ENCODE measurements around the gene CMPK2.
"Not testable (repeated sequence)": the region's sequence is repeated elsewhere in the genome, so short reads cannot be mapped to it uniquely, and the experiment has no call there.

The CMPK2 gene, protein sequence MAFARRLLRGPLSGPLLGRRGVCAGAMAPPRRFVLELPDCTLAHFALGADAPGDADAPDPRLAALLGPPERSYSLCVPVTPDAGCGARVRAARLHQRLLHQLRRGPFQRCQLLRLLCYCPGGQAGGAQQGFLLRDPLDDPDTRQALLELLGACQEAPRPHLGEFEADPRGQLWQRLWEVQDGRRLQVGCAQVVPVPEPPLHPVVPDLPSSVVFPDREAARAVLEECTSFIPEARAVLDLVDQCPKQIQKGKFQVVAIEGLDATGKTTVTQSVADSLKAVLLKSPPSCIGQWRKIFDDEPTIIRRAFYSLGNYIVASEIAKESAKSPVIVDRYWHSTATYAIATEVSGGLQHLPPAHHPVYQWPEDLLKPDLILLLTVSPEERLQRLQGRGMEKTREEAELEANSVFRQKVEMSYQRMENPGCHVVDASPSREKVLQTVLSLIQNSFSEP

DNA sequence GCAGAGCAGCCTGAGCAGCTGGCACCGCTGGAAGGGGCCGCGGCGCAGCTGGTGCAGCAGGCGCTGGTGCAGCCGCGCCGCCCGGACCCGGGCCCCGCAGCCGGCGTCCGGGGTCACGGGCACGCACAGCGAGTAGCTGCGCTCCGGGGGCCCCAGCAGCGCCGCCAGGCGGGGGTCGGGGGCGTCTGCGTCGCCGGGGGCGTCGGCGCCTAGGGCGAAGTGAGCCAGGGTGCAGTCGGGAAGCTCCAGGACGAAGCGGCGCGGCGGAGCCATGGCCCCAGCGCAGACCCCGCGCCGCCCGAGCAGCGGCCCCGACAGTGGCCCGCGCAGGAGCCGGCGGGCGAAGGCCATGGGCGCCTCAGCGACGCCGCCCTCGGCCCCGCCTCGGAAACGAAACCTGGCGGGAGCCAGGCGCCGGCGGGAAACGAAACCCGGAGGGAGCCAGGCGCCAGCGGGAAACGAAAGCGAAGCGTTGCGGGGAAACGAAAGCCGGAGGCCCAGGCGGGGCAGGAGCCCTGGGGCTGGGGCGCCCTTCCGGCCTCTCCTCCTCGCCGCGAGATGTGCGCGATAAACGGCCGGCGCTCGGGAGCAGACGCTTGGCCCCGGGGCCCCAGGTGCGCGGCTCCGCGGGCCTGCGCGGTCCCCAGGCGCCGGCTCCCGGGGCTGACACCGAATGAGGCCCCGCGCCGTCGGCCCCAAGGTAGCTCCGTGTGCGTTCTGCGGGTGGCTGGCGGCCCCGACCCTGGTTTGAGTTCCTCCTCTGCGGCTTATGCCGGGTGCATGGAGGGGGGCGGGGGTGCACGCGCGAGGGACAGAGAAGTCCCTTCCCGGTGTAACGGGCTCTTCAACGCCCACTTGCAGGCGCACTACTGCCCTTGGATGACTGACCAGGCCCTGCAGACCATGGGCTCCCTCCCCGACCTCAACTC is at the start of gene CMPK2:
Gene CMPK2 (minus strand): TSS at position 562 of the 929 bp plus-strand sequence. CDS start 211 bp downstream, at position 351.
- peak; percentile 69 for DNase-seq

GRCh38 chr2:6915399-6915798 is 49.7 kb upstream of the CMPK2 start:
- DNase-seq = no peak

DNA sequence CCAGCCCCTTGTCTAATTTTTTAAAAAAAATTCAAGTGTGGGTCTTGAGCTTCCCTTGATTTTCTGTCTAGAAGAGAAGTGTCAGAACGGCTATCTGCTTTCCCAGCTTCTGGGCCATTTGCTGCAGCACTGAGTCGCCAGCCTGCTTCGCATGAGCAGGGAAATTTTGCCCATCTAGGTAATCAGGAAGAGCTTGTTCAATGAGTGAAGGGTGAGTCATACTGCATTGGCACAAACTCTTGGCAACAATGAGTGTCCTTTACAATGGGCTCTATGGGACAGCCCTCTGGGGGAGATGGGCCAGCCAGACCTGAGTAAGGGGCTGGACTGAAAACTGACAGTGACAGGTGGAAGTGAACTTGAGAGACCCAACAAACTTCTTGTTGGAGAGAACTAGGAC is 49.1 kb upstream of the CMPK2 start:
- DNase-seq = no peak

DNA sequence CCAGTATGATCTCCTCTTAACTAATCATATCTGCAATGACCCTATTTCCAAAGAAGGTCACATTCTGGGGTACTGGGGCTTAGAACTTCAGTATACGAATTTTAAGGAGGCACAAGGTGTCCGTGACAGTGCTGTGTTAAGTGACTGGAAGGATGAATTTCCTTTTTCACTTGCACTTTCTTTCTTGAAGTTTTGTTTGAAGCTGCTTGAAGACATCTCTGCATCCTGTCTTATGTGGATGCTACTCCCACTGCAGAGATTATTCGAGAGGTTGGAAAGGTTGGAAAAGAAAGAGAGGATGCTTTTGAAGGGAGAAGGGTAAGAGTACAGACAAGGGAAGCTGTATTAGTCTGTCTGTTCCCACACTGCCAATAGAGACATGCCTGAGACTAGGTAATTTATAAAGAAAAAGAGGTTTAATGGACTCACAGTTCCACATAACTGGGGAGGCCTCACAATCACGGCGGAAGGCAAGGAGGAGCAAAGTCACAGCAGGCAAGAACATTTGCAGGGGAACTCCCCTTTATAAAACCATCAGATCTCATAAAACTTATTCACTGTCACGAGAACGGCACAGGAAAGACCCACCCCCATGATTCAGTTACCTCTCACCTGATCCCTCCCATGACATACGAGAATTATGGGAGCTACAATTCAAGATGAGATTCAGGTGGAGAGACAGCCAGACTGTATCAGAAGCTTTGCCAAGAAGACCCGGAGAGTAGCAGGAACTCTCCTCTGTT is 47.9 kb upstream of the CMPK2 start:
- no peak for DNase-seq

GRCh38 chr2:6911721-6912120 is 46.0 kb upstream of the CMPK2 start:
- no peak for DNase-seq

GRCh38 chr2:6909431-6910385 is 44.0 kb upstream of the CMPK2 start:
- no peak for DNase-seq

- no peak for DNase-seq
Observed at GRCh38 chr2:6908291-6908690, 42.6 kb upstream of the CMPK2 start.

DNA sequence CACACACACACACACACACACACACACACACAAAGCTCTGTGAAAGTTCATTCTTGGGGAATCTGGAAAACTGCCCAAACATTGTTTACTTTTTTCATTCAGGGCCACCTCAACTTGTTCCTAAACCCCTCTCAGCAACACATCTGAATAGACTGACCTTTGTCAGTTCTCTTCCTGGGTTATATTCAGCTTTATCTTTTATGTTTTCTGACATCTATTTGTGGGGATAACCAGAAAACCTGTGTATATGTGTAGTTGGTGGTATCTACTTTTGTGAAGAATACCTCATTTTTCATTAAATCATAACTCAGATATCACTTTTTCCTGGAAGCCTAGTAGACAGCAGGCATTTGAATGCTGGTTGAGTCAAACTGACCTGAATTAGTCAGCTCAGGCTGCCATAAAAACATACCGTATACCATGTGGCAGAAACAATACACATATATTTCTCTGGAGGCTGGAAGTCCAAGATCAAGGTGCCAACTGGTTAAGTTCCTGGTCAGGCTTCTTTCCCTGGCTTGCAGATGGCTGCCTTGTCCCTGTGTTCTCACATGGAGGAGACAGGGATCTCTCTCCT is 40.5 kb upstream of the CMPK2 start:
- no peak for DNase-seq

GRCh38 chr2:6905668-6906067 is 40.0 kb upstream of the CMPK2 start:
- DNase-seq = no peak

- not testable (repeated sequence) for DNase-seq
Observed at GRCh38 chr2:6902581-6902980, 36.9 kb upstream of the CMPK2 start.

DNA sequence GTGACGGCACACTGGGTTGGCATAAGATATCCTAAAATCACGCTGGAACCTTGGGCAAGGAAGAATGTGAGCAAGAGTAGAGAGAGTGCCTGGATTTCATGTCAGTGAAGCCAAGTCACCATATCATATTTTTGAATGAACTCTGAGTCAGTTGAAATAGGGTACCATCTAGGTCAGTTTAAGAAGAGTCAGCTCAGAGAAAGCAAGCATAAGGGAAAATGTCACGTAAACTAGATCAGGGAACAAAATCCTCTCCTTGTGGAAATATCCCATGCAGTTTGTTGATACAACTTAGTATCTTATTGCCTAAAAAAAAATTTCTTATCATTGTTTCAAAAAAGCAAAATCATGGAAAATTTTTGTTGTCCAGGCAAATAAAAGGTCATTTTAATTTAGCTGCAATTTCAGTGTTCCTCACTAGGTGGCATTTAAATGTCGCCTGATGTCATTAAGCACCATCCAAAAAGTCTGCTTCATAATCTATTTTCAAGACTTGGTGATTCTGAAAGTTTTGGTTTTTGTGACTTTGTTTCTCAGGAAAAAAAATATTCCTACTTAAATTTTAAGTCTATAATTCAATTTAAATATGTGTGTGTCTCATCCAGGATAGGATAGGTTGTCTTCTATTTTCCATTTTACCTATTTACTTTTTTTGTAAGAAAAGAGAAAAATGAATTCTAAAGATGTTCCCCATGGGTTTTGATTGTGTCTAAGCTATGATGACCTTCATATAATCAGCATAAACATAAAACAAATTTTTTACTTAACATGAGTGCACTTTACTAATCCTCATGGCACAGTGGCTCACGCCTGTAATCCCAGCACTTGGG is 31.4 kb upstream of the CMPK2 start:
- peak; percentile 7 for DNase-seq

- no peak for DNase-seq
Observed at GRCh38 chr2:6893876-6894482, 28.3 kb upstream of the CMPK2 start.

GRCh38 chr2:6888724-6889123 is 23.0 kb upstream of the CMPK2 start:
- DNase-seq = no peak

GRCh38 chr2:6887751-6888192 is 22.1 kb upstream of the CMPK2 start:
- no peak for DNase-seq

- DNase-seq = no peak
Observed at GRCh38 chr2:6885968-6886367, 20.3 kb upstream of the CMPK2 start.

GRCh38 chr2:6885551-6885950 is 19.8 kb upstream of the CMPK2 start:
- DNase-seq = no peak

GRCh38 chr2:6883448-6884122 is 17.9 kb upstream of the CMPK2 start:
- DNase-seq = no peak

- no peak for DNase-seq
Observed at GRCh38 chr2:6881516-6881915, 15.8 kb upstream of the CMPK2 start.

DNA sequence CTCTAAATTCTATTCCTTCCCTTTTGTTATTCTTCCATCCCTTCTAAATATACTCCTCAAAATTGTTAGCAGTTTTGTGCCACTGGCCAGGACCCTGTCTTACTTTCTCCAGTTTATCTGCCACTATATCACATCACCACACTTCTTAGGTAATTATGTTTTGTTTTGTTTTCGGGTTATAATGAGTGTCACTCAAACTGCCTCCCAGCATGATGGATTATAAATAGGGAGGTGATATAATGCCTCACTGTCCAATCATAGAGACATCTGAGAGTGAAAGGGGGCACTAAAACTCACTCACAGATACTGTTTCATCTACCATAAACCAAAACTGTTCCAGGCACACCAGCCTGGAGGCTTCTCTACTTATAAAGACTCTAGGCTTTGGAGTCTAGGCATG is 15.3 kb upstream of the CMPK2 start:
- DNase-seq = no peak

All from GDM1 (cell line).